AML-193 (cell line): Measurements from ENCODE around the gene CSTPP1.
"Not testable (repeated sequence)": the region's sequence is repeated elsewhere in the genome, so short reads cannot be mapped to it uniquely, and the experiment has no call there.

ENCODE experiments used
- DNase-seq, 2 experiments: peaks; one replicate each; lab custom pipeline; 2025; lab: John Stamatoyannopoulos, UW

The CSTPP1 gene

GRCh38 chr11:47181271-47181670 lies 244.7 kb downstream of the CSTPP1 start:
- DNase-seq: no peak

GRCh38 chr11:47182380-47182779 lies 245.8 kb downstream of the CSTPP1 start:
- no peak for DNase-seq

DNA sequence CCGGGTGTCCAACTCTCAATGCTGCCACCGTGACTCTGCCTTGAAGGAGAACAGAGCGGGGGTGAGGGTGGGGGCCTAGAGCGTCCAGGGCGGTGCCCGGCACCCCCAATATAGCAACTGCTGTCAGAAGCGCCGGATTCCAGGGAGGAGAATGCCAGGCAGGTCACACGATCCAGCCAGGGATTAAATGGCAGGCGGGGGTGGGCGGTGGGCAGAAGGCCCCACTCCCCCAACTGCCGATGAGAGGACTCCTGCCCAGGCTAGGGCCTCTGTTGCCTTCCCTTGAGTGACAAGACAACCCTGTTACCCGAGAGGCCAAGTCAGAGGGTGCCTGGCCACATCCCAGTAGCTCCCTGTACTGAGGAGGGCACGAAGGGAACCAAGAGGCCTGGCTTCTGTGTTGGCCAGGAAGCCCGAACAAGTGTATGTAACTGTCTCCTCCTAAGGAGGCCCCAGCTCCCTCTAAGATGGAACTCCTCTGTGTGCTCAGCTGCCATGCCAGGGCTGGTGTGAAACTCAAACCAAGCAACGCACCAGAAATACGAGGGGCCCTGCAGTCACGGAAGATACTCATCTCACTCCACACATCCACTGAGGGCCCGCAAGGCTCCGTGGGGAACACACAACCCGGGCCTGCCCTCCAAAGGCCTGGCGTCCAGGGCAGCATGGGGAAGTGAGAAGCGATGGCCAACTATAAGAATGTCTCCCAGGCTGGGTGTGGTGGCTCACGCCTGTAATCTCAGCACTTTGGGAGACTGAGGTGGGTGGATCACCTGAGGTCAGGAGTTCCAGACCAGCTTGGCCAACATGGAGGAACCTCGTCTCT lies 246.7 kb downstream of the CSTPP1 start:
- DNase-seq: no peak

DNA sequence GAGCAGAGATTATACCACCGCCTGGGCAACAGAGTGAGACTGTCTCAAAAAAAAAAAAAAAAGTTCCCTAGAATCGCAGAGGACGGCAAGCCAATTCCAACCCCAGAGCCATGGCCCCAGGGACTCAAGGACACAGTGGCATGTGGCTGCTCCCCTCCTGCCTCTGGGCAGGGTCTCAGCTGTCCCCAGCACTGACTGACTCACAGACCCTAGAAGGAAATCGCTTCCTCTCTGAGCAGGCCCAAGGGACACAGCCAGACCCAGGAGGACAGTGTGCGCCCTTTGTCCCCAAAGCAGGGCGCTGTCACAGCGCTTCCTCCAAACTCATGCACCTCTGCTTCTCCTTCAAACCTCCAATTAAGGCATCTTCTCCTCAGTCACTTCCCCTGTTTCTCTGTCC lies 247.4 kb downstream of the CSTPP1 start:
- DNase-seq: no peak

- DNase-seq: no peak
These were observed 248.2 kb downstream of the CSTPP1 start for GRCh38 chr11:47184711-47185304.

- DNase-seq: no peak
These were observed 248.9 kb downstream of the CSTPP1 start for GRCh38 chr11:47185305-47186075.

DNA sequence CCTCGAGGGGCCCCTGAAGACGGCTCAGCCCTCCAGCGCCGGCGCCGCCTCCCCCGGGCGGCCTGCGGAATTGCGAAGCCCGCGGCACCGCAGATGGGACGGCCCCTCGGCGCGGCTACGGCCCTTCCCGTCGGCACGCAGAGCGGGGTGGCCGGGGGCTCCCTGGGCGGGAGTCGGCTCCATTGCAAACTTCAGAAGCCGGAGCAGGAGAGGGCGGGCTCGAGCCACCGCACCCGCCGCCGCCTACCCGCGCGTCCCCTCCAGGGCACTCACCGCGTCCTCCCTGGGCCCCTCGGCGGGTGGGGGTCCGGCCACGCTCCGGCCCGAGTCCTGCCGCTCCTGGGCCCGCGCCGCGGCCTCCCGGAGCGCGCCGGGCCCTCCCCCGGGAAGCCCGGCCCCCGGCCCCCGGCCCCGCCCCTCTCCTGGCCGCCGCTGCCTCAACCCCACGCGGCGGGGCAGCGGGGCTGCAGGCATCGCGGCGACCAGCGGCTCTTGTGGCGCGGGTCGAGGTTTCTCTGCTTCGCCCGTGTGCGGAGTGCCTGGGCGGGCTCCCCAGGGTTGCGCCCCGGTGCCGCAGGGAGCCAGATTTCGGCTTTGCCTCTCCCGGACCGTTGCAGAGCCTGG lies 249.6 kb downstream of the CSTPP1 start, which contains the start of gene PACSIN3:
TSS of gene PACSIN3 (minus strand) at position 359 of the 624 bp plus-strand sequence. CDS start 3,707 bp downstream, outside the sequence.
- DNase-seq: peak; percentile 5 to 13

GRCh38 chr11:47186700-47187695 lies 250.4 kb downstream of the CSTPP1 start:
- DNase-seq: no peak

GRCh38 chr11:47187723-47188122 lies 251.2 kb downstream of the CSTPP1 start:
- DNase-seq: no peak

- no peak for DNase-seq
These were observed 251.7 kb downstream of the CSTPP1 start for GRCh38 chr11:47188259-47188658.

- no peak for DNase-seq
These were observed 252.7 kb downstream of the CSTPP1 start for GRCh38 chr11:47189100-47189834.

- DNase-seq: not testable (repeated sequence)
These were observed 254.6 kb downstream of the CSTPP1 start for GRCh38 chr11:47191137-47191536.

- no peak for DNase-seq
These were observed 255.6 kb downstream of the CSTPP1 start for GRCh38 chr11:47192111-47192510.

GRCh38 chr11:47198161-47198560 lies 261.6 kb downstream of the CSTPP1 start:
- not testable (repeated sequence) for DNase-seq

- no peak for DNase-seq
These were observed 264.5 kb downstream of the CSTPP1 start for GRCh38 chr11:47201015-47201414.

DNA sequence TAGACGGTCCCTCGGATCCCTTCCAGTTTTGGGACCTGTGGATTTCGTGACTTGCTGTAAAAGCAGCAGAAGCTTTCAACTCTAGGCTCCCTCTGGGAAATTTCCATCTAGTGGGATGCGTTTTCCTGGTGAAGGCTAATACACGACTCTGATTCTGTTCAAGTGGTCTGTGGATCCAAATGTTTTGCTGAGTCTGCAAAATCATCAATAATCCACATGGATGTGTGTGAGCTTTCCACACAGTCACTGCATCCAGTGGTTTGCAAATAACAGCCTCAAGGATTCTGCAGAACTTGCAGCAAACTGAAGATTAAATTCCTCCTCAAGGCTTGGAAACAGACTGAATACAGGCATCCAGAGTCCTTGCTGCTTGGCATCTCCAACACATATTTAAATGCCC lies 266.0 kb downstream of the CSTPP1 start:
- DNase-seq: no peak

DNA sequence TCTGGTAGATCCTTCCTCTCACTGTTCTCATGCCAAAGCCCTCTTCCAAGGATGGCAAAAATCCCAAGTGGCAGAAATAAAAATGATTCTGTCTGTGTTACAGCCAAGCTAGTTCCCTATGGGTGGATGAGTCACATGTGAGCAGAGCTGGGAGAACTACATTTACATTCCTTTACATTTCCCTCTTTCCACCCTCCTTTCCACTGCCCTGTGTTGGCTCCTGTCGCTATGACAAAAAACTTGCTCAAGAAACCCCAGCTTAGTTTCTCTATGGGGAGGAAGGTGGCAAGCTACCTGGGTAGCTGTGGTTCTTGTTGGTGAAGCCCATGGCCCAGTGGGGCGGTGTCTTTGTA lies 268.1 kb downstream of the CSTPP1 start:
- no peak for DNase-seq

DNA sequence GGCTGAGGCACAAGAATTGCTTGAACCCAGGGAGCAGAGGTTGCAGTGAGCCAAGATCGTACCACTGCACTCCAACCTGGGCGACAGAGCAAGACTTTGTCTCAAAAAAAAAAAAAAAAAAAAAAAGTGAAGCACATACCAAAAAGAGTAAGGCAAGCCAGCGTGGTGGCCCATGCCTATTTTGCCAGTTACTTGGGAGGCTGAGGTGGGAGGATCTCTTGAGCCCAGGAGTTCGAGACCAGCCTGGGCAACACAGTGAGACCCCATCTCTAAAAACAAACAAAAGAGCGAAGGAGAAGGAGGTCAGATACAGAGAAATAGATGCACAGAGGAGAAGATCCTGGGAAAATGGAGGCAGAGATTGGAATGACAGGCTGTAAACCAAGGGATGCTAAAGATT lies 270.0 kb downstream of the CSTPP1 start:
- not testable (repeated sequence) for DNase-seq

- no peak for DNase-seq
These were observed 270.9 kb downstream of the CSTPP1 start for GRCh38 chr11:47207459-47207858.

DNA sequence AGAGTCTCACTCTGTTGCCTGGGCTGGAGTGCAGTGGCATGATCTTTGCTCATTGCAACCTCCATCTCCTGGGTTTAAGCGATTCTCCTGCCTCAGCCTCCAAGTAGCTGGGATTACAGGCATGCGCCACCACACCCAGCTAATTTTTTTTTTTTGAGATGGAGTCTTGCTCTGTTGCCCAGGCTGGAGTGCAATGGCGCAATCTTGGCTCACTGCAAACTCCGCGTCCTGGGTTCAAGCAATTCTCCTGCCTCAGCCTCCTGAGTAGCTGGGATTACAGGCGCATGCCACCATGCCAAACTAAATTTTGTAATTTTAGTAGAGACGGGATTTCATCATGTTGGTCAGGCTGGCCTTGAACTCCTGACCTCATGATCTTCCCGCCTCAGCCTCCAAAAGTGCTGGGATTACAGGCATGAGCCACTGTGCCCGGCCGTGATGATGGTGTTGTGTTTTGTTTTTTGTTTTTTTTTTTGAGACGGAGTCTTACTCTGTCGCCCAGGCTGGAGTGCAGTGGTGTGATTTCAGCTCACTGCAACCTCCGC lies 271.5 kb downstream of the CSTPP1 start:
- not testable (repeated sequence) for DNase-seq
